GM19035 (cell line): ENCODE measurements around the gene GAS1.

Experiments
- ATAC-seq: cut with Tn5 transposase; IDR thresholded peaks from one replicate; pipeline ENCODE4 v1.9.1; 2021; ENCODE audit not compliant: unreplicated experiment

Gene GAS1, protein sequence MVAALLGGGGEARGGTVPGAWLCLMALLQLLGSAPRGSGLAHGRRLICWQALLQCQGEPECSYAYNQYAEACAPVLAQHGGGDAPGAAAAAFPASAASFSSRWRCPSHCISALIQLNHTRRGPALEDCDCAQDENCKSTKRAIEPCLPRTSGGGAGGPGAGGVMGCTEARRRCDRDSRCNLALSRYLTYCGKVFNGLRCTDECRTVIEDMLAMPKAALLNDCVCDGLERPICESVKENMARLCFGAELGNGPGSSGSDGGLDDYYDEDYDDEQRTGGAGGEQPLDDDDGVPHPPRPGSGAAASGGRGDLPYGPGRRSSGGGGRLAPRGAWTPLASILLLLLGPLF

DNA sequence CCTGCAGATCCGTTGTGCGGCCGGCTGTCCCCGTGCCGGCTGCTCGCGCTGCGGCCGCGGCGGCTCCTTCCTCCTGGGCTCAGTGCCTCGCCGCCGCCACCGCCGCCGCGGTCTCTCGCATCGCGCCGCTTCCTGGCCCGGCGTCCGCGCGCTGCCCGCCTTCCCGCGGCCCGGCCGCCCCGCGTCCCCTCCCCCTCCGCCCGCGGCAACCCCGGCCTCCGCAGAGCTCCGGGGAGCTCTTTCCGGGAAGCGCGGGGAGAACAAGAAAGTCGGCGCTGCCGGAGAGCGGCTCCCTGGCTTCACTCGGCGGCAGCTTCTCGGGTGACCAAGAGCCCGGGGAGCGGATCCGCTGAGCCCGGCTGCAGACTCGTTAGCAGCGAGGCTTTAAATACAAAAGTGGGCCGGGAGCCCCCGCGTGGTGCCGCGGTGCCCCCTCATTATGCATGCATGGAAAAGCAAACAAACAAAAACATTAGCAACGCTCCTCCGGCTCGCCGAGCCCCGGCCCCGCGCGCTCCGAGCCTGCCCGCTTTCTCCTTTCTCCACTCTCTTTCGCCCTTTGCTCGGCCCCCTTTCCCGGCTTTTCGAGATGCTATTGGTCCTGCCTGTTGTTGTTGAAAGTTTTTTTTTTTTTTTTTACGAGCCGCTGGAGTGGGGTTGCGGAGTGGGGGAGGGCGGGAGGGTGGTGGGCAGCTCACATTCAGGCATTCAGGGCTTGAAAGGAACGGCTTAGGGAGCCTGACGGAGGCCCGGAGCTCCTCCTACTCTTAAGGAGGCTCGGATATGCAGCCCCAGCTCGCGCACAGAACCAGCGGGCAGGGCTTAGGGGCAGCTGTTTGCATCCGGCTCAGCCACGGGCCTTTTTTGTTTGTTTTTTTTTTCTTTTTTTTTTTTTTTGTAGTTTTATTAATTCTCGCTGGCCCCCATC, at the start of gene GAS1:
GAS1 (minus strand) TSS at position 361 of the 928 bp plus-strand sequence. CDS start 727 bp downstream, outside the sequence.
- peak; percentile 54 for ATAC-seq

DNA sequence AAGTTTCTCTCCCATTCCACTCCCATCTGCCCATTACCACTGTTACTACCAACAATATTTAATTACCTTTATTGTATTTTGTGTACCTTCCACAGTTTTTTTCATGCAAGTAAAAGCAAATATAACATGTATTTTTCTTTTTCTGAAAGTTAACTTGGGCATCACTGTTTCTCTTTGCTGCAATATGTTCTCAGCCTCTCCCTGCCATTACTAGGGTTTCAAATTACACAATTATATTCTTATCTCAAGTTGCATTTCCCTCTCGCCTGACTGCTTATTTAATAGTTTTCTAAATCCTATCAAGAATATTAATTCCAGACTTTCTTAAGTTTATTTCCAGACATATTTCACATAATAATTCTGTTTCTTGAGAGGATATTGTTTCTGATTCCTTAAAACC, 46.9 kb upstream of the GAS1 start:
- ATAC-seq = no peak

DNA sequence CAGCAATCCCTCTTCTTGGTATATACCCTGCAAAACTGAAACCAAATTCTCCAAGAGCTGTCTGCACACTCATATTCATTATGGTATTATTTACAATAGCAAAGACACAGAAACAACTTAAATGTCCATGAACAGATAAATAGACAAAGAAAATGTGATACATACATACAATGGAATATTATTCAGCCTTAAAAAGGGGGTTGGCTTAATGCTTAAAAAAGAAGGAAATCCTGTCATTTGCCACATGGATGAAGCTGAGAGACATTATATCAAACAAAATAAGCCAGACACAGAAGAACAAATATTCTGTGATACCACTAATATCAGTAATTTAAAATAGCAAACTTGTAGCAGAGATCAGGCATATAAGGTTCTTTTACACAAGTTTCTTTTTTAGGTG, 46.5 kb upstream of the GAS1 start:
- no peak for ATAC-seq

DNA sequence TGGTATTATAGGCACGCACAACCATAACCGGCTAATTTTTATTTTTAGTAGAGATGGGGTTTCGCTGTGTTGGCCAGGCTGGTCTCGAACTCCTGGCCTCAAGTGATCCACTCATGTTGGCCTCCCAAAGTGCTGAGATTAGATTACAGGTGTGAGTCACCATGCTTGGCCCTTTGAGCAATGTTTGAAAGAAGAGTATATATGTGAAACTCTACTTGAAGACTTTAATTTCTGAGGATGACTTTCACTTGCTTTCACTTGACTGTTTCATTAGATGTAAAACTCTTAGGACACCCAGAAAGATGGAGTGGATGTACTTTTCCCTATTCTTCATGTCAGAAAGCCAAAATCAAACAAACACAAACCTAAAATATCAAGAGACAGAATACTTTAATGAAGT, 43.8 kb upstream of the GAS1 start:
- no peak for ATAC-seq

DNA sequence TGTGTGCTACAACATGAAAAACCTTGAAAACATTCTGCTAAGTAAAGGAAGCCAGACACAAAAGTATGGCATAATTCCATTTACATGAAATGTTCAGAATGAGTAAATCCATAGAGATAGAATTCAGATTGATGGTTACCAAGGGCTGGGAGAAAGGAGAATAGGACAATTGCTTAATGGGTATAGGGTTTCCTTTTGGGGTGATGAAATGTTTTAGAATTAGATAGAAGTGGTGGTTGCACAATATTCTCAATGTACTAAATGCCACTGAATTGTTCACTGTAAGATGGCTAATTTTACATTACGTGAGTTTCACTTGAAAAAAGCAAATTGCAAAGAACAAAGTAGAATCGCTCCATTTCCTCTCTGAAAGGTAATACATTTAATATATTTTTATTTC, 43.0 kb upstream of the GAS1 start:
- ATAC-seq = no peak

DNA sequence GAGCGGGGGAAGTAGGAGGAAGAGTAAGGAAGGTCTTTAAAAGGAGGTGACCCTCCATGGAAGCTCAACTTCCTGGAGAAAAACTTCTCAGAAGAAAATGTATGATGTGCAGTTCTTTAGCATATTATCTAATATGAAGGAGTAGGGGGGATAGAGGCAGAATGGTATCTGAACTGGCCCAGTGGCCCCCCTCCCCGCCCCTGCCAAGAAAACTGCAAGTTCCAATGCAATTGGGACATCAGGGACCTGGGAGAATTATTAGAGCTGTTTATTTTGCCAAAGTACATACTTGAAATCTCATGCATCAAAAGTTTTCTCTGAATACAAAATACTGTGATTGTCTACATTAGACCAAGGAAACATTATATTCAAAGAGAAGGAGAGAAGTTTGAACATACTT, 40.6 kb upstream of the GAS1 start:
- no peak for ATAC-seq

DNA sequence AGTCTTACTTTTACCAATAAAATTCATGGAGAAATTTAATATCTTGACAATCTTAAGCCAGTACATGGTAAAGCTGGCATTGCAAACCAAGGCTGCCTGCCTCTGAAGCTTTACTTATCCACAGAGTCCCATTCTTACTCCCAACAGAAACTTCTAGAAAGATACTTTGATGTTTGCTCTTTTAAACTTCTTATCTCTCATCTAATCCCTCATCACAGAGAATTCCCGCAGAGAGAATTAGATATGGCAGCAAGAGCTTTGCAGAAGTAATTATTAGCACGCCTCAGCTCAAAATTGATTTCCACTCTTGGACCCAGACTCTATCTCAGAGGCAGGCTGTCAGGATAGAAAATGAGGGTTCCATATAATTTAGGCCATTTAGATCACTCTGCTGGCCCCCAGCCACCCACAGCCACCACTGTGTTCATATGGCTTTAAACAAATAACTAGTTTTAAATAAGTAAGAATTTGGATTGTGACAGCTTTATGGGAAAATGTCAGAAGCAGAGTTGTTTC, 37.9 kb upstream of the GAS1 start:
- ATAC-seq = no peak

DNA sequence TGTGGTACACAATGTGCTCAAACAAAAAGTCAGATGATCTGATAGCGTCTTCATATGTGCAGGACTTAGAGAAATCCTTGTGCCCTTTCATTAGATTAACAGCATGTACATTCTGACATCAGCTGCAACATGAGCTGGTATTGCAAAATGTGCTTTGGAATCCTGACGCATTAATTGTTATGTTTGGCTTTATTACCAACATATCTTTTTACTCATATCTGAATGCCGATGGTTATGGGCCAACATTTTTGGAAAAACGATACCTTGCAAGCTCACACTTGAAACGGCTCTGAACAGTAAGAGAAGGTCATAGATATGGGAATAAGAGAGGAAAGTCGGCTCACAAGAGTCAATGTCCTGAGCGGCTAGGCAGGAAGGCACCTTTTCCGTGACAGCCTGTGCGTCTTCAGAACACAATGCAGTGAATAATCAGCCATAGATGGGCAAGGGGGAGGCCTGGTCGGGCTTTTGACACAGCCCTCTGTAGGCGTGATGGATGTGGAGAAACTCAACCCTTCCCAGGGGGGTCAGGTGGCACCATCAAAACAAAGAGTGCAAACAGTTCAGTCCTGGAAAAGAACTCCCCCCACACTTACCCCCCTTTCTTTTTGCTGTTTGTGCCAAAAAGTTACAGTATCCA, 36.4 kb upstream of the GAS1 start:
- ATAC-seq = no peak

DNA sequence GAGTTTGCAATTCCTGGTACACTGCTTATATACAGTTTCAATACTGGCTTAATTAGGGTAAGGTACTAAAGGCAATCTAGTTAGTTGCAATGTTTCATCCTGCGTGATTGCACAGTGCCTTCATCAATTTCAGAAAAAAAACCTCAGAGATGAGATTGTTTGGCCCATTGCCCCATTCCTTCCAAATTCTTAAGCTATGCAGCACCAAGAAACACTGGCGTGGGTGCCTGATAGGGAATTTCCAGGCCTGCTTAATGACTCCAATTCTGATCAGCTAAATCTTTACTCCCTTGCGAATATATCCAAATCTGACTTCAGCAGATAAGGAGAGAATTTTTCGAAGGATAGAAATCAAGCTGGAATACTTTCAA, 35.9 kb upstream of the GAS1 start:
- no peak for ATAC-seq

DNA sequence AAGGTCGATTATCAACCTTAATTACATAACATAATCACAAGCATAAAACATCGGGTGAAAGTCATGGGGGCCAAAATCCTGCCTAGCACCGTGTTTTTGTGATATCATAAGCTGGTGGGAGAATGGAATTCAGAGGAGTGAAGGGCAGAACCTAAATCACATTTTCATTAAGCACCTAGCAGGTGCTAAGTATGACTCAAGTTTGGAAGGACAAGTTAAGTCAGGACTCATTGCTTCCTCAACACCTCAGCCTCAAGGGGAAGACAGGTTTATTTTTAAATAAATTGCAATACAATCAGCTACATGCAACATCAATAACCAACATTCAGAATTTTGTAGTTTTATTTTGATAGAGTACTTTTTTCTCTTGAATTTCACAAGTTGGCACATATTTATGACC, 33.5 kb upstream of the GAS1 start:
- no peak for ATAC-seq

DNA sequence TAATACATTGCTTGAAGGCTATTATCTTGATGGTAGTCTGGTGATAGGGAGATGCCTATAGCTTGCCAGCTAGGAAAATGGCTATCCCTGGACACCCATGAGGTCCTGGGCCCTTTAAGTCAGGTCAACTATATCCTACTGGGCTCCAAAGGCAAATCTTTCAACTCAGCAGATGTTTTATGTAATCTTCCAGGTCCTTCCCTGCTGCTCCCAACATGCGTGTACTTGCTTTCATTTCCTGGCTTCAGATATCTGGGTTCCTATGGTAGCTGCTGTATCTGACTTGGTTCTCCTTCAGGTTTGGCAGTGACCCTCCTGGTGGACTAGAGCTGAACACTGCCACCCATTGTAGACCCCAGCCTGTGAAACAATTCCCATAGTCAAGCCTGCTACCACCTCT, 32.4 kb upstream of the GAS1 start:
- no peak for ATAC-seq

DNA sequence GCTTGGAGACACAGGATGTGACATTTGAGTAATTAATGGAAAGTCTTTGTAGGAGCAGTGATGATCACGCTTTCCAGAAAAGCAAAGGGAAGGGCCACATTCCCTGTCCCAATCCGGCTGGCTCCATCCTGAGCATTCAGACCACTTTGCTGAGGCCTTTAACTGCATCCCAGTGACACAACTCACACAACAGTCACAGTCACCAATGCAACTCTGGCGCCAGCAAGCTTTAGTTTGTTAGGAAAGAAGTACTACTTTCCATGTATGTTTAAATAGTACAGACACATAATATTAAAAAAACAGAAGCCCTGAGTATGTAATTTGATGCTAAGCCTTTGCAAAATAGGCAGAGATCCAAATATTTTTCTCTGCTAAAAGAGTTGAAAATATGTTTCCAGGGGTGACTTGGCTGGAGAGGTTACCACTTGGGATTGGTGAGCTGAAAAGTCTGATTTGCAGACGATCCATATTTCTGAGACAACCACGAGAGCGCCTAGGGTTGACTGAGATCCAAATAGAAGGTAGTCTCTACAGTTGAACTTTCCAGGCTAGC, 31.7 kb upstream of the GAS1 start:
- no peak for ATAC-seq

DNA sequence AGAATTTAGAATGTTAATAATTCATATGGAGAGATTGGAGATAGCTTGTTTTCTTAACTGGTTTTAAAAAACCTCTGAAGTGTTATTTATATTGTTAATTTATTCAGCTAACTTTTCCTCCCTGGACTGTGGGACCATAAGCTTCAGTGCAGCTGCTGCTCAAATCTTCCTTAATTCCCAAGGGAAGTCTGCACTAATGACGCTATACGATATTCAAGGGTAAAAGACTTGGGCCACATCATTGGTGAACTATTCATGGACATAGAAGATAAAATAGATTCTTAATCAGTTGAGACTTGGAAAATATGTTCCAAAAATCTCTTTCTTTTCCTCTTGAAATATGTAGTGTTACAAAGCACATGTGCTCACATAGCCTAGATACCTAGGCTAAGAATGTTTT, 31.1 kb upstream of the GAS1 start:
- ATAC-seq = no peak

DNA sequence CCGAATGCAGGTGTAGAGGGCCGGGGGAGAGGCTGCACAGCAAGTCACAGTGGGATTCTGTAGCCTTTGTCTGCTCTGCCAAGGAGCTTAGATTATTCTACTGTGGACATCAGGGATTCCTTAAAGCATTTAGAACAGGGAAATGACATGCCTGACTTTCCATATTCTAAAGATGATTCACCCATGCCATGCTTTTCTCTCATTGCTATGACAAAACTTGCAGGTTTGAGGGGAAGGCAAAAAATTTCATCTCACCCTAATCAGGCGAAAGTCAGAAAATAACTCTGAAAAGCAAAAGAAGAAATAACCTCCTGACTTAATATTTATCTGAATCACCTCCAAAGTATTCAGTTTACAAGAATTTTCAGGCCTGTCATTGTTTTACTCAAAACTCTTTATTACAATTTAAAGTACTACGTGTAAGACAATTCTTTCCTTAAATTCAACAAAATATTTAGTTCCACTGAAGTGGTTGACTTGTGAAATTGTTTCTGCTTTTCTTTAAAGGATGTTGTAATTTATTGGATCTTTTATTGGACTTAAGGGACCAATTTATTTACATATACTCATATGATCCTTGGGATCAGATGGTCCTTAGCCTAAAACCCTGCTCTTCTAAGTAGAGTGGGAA, 30.0 kb upstream of the GAS1 start:
- no peak for ATAC-seq

DNA sequence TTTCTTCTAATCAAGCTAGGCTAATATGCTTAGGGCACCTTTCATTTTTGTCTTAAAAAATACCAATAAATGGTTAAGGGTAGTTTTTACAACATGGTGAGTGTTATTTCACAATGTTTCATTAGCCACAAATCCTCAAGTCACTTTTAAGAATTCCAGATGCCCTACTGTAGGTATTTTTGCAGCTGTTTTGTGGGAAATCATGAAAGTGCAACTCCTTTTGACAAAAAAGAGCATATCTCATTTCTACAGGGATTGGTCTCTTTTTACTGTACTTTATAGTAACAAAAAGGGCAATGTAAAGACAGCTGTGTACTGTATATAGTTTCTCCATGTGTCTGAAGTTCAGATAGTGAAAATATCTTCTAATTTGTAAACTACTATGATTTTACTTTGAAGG, 28.3 kb upstream of the GAS1 start:
- no peak for ATAC-seq

DNA sequence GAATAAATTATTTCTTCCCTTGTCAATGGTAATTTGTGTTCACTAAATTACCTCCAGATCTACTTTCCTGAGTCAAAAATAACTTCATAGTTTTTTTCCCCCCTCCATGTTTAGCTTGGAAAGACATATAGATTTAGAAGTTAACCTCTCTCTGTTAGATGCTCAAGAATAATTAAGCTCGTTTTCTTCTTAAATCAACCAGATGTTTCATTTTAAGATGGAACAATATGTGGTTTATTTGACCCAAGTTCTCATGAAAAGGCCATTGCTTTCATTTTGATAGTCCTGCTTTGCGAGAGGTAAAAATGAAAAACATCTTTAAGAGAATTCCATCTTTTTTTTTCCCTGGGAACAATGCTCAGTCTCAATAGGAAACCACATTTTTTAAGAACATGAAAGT, 27.7 kb upstream of the GAS1 start:
- no peak for ATAC-seq

DNA sequence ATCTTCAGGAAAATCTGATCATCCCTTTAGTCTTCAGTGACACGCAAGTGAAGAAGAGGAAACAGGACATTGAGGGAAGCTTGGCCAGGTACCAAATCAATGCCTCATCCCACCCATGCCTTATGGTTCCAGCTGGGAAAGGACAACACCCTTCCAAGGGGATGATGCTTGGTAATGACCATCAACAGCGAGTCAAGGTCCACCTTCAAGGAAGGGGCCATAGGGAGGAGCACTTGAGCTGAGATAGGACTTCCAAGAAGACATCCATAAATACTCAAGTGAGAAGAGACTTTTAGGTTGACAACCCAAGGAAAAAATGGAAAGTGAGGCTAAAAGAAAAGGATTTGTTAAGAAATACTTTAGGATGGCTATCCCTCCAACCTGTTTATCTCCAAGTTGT, 27.1 kb upstream of the GAS1 start:
- no peak for ATAC-seq

DNA sequence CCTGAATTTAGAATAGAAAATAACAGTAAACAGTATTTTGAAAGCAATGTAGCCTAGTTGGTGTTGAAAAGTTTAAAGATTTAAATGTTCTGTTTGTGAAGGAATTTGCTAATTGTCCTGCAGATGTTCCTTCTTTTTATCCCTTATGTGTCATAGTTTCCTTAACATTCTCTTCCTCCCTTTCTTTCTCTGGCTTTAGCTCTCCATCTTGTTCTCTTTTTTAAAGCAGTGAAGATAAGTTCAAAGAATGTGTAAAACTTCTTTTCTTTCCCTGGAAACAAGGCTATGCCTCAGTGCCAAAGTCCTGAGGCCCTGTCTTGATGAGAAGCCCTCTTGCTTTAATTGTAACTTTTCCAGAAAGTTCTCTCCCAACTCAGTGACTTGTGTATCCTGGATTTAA, 24.4 kb upstream of the GAS1 start:
- no peak for ATAC-seq

DNA sequence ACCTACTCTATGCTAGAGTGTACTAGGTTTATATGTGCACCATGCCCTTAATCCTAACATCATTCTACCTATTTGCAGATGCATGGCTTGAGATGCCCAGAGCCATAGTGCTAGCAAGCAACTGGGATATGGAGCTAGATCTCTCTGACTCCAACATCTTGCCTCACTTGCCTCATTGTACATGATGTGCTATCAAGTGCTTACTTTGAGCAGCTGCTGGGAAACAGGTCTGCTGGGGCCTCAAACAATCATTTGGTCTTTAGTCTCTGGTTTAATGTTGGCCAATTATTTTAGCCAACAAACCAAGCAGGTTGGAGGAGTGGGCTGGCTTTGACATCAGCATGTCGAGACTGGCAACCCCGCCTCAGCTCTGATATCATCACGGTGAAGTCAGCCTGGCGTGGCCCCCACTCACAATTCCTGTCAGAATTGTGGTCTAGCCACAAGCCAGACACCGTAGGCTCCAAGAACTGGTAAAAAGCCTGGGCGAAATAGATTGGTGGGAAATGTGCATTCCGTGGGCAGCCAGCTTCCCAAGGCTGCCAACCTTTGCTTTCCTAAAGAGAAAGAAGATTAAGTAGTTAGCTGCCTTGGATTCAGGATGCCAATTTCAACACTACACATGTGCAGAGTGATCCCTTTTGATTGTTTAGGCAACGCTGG, 21.1 kb upstream of the GAS1 start:
- no peak for ATAC-seq

DNA sequence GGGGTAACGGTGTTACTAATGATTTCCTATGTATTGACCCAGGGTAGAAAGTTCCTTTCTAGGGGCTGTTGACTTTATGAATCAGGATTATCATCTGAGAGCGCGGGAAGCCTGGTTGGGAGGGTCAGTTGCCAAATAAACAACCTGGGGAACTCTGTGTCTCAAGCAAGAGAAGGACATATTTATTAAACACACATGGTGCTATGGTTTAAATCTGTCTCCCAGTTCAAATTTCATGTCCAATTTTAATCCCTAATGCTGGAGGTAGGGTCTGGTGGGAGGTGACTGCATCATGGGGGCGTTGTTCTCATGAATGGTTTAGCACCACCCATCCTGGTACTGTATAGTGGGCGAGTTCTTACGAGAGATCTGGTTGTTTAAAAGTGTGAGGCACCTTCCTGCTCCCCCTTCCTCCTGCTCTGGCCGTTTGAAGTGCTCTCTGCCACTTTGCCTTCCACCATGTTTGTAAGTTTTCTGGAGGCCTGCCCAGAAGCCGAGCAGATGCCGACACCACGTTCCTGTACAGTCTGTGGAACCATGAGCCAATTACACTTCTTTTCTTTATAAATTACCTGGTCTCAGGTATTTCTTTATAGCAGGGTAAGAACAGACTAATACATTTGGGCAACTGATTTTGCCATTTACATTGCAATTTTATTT, 19.7 kb upstream of the GAS1 start:
- ATAC-seq = no peak
